Bronchial epithelial cell (primary cell): ENCODE results near the gene CST6. TPM values are rescaled to one million over a fixed set of nuclear protein-coding genes. Genes with fewer than 3 reads are reported as not detected.

ENCODE experiments used
- DNase-seq: peaks from one replicate; pipeline ENCODE4 v3.0.0-alpha.2; 2010; ENCODE audit warnings: low read depth
- FAIRE-seq: peaks from 2 replicates; lab custom pipeline; 2011; peaks lifted over from hg19 to GRCh38; lab: Jason Lieb, UNC
- H3K27me3 ChIP-seq: 2 replicates; pipeline ENCODE4 v1.5.1; 2011; ENCODE audit warnings: low read length; ENCODE audit not compliant: control insufficient read depth, insufficient read depth
- H3K36me3 ChIP-seq: 2 replicates; pipeline ENCODE4 v1.5.1; 2011; ENCODE audit warnings: low read length; ENCODE audit not compliant: control insufficient read depth, insufficient read depth
- H3K4me3 ChIP-seq: 2 replicates; pipeline ENCODE4 v1.5.1; 2011; ENCODE audit warnings: mild to moderate bottlenecking, low read depth, low read length, control low read depth
- CTCF ChIP-seq: IDR thresholded peaks from 2 replicates; pipeline ENCODE4 v1.5.1; 2011; ENCODE audit warnings: mild to moderate bottlenecking, moderate library complexity, low read length, control low read depth, inconsistent platforms; ENCODE audit not compliant: insufficient read depth, severe bottlenecking
- total RNA-seq: library from RNA; depleted of rRNA; stranded (reverse); fragments of >200 nt; gene quantifications from 2 replicates; pipeline ENCODE4 v1.2.1, GENCODE V29; 2014

Gene CST6
- total RNA-seq, 1 donor from 2014 or later: 3.9 TPM

- Histone ChIP-seq H3K4me3 (no peak within 1 kb of the TSS), H3K27me3 (peaks cover 4% of the 10 kb centered on the region), H3K36me3 (no peaks in the 10 kb centered on the region)
- DNase-seq: no peak
- TF ChIP-seq CTCF: no peak
- no peak for FAIRE-seq
Observed at GRCh38 chr11:66048547-66049323, 36.9 kb downstream of the CST6 start, which contains the start of gene GAL3ST3. GAL3ST3 (minus strand) TSS chr11:66049161; CDS start chr11:66045415, 3,746 bp downstream.

- peaks cover 4% of the 10 kb centered on the region for H3K27me3 ChIP-seq
- H3K4me3 ChIP-seq: no peak overlapping the region
- FAIRE-seq (no peak), DNase-seq (no peak)
- peaks cover 6% of the 10 kb centered on the region for H3K36me3 ChIP-seq
- TF ChIP-seq CTCF: no peak
Observed at GRCh38 chr11:66050581-66051231, 38.9 kb downstream of the CST6 start.

GRCh38 chr11:66051371-66051765 lies 39.6 kb downstream of the CST6 start:
- peaks cover 6% of the 10 kb centered on the region for H3K36me3 ChIP-seq
- TF ChIP-seq CTCF: no peak
- DNase-seq (no peak), FAIRE-seq (no peak)
- H3K27me3 ChIP-seq: peaks cover 4% of the 10 kb centered on the region
- H3K4me3 ChIP-seq: peak overlapping the region; percentile 95

- no peak for TF ChIP-seq CTCF
- DNase-seq (peak; percentile 95), FAIRE-seq (no peak)
- peaks cover 10% of the 10 kb centered on the region for H3K36me3 ChIP-seq
- peaks cover 4% of the 10 kb centered on the region for H3K27me3 ChIP-seq
- peak within 1 kb of the TSS; percentile 95 for H3K4me3 ChIP-seq
Observed at GRCh38 chr11:66051766-66052663, 40.2 kb downstream of the CST6 start, which contains the start of gene SF3B2. SF3B2 (plus strand) TSS chr11:66052364; CDS start chr11:66052385, 21 bp downstream.

- DNase-seq (no peak), FAIRE-seq (no peak)
- TF ChIP-seq CTCF: no peak
- H3K36me3 ChIP-seq: peaks cover 13% of the 10 kb centered on the region
- H3K4me3 ChIP-seq: peak overlapping the region; percentile 95
- H3K27me3 ChIP-seq: peaks cover 4% of the 10 kb centered on the region
Observed at GRCh38 chr11:66052664-66052982, 40.8 kb downstream of the CST6 start.
